Stimulated activated CD4-positive, alpha-beta T cell treated with anti-CD3 and anti-CD28 coated beads, Interleukin-4, amount 100 ng/mL, for 24 hours (primary cell): Measurements from ENCODE around the gene PRDM4.

Experiments
- DNase-seq: peaks from one replicate; pipeline ENCODE4 v3.0.0-alpha.2; 2020

The PRDM4 gene, protein sequence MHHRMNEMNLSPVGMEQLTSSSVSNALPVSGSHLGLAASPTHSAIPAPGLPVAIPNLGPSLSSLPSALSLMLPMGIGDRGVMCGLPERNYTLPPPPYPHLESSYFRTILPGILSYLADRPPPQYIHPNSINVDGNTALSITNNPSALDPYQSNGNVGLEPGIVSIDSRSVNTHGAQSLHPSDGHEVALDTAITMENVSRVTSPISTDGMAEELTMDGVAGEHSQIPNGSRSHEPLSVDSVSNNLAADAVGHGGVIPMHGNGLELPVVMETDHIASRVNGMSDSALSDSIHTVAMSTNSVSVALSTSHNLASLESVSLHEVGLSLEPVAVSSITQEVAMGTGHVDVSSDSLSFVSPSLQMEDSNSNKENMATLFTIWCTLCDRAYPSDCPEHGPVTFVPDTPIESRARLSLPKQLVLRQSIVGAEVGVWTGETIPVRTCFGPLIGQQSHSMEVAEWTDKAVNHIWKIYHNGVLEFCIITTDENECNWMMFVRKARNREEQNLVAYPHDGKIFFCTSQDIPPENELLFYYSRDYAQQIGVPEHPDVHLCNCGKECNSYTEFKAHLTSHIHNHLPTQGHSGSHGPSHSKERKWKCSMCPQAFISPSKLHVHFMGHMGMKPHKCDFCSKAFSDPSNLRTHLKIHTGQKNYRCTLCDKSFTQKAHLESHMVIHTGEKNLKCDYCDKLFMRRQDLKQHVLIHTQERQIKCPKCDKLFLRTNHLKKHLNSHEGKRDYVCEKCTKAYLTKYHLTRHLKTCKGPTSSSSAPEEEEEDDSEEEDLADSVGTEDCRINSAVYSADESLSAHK

DNA sequence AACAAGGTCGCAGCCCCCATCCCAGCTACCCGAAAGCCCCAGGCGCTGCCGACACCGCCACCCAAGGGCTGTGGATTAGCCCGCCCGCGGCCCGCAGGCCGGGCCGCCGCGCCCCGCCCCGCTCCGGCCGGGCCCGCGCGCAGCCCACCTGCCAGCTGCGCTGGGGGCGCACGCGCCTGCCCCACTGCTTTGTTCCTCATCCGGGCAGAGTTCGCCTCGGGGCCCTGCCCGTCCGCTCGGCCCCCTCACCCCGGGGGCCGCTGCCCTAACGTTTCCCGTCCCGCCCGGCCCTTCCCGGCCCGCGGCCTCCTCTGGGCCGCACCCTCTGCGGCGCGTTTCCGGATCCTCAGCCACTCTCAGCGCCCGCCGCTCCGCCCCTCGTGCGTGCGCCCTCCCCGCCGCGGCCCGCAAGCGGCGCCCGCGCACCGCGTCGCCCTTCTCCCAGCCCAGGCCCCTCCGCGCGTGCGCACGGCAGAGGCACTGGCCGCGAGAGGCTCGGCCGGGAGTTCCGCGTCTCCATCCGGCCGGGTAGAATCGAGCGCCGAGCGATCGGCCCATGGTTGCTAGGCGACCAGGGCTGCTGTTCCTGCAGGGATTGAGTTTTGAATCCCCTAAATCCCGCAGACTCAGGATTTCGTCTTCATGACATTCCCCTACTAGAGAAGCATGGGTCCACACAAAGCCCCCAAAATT, at the start of gene PRDM4:
Gene PRDM4 (minus strand): TSS at position 329 of the 693 bp plus-strand sequence. CDS start 622 bp downstream, outside the sequence.
- DNase-seq = peak; percentile 89

DNA sequence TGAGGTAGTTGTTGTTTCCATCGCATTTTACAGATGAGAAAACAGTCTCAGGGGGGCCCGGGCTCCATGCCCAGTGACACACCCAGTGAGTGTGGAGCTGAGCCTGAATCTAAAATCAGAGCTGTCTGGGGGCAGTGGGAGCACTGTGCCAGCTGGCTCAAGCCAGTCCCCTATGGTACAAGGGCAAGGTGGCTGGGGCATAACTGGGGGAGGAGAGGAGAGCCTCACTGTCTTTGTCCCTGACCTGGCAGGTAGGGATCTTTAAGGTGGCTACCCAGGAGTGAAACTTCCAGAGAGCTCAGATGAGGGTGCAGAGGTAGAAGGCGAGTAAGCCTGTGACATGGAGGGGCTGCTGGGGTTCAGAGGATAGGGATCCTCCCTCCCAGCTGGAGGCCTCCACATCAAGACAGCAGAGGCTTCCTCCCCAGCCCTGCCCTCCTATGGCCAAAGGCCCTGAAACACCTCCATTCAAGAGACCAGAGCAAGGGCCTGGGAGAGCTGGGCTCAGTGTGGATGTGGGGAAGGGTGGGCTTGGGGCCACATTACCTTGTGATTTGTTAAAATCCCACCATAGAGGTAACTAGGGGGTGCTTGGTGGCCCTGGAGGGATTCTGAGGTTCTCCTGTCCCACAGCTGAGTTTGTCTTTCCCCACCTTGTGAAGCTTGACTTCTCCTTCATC, 46.7 kb upstream of the PRDM4 start:
- DNase-seq = no peak

DNA sequence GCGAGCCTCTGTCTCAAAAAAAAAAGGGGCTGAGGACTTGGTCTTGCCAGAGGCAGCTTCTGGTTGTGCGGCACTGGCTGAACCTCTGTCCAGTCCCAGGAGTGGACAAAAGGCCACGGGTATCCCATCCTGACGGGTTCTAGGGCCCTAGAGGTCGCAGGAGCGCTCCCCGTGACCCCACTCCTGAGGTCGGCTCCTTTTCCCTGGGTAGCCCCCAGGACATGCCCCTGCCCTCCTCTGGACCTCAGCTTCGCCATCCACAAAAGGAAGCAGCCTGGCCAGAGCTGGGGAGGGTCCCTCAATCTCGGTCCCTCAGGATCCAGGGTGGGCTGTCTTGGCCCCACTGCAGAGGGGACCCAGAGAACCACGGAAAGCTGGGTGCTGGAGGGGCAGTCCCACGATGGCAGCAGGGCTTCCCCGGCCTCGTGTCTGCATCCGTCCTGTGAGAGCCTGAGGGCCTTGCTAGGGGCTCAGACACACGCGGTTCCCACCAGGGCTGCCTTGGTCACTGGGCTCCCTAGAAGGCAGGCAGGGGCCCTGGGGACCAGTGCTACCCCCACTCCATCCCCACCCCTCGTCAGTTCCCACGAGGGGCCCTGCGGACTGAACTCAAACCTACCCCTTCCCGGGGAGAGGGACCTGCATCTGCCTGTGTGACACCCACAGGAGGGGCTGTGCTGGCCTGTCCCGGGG, 44.7 kb upstream of the PRDM4 start:
- no peak for DNase-seq

DNA sequence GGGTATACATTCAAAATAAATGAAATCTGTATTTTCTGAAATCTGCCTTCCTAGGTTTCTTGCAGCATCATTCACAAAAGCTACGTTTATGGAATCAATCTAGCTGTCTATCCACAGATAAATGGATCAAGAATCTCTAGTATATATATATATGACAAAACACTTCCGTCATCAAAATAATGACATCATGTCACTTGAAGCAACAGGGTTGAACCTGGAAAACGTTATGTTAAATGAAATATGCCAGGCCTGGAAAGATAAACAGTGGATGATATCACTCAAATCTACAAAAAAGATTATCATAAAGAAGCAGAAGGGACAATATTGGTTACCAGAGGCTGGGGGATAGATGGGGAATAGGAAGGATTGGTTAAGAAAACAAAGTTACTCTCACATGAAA, 42.2 kb upstream of the PRDM4 start:
- DNase-seq = no peak

DNA sequence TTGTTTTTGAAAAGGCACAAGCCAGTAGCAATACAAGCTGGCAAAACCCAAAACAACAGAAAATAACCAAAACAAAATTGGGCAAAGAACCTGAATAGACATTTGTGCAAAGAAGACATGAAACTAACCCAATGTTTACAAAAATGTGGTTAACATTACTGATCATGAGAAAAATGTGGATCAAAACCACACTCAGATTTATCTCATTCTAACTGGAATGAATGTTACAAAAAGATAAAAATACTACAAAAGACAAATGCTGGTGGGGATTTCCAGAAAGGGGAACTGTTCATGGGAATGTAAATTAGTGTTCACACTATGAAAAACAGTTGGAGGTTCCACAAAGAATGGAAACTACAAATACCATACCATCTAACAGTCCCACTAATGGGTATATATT, 40.2 kb upstream of the PRDM4 start:
- no peak for DNase-seq

DNA sequence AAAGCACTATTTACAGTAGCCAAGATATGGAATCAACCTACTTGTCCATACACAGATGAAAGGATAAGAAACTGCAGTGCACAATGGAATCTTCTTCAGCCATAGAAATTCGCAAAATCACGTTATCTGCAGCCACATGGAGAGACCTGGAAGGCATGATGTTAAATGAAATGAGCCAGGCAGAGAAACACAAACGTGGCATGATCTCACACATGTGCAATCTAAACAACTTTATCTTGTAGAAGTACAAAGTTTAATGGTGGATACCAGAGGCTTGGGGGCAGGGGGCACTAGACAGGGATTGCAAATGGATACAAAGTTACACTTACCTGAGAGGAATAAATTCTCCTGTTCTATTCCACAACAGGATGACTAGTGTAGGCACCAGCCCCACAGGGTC, 37.6 kb upstream of the PRDM4 start:
- DNase-seq = no peak

DNA sequence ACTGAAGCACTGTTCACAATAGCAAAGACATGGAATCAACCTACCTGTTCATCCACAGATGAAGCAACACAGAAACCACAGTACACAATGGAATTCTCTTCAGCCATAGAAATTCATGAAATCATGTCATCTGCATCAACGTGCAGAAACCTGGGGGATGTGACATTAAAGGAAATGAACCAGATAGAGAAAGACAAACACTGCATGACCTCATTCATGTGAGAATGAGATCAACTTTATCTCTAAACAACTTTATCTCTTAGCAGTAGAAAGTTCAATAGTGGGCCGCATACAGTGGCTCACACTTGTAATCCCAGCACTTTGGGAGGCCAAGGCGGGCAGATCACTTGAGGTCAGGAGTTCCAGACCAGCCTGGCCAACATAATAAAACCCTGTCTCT, 33.5 kb upstream of the PRDM4 start:
- DNase-seq = no peak

DNA sequence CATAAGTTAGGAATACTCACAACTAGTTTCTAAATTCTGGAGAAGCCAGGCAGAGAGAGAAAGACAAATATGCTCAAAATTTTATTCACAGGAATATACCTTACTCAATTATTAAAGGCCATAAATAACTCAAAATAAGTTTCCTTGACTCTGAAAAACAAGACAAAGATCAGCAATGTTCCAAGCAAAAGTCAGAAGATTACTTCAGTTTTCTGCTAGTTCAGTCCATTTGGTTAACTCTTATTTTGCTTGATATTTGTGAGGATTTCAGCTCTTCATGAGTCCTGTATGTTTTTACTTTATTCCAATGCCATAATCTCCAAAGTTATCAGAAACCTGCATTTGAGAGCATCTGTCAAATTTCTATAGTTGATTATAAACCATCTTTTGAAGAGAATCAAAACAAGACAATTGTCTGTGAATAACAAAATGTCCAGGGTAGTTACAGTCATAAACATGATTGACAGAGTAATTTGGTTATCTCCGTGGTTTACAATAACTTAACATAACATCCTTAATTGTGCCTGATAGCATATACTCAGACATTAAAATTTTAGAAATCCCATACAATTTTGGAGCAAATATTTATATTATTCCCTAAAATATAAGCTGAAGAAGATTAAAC, 30.6 kb upstream of the PRDM4 start:
- DNase-seq = no peak

DNA sequence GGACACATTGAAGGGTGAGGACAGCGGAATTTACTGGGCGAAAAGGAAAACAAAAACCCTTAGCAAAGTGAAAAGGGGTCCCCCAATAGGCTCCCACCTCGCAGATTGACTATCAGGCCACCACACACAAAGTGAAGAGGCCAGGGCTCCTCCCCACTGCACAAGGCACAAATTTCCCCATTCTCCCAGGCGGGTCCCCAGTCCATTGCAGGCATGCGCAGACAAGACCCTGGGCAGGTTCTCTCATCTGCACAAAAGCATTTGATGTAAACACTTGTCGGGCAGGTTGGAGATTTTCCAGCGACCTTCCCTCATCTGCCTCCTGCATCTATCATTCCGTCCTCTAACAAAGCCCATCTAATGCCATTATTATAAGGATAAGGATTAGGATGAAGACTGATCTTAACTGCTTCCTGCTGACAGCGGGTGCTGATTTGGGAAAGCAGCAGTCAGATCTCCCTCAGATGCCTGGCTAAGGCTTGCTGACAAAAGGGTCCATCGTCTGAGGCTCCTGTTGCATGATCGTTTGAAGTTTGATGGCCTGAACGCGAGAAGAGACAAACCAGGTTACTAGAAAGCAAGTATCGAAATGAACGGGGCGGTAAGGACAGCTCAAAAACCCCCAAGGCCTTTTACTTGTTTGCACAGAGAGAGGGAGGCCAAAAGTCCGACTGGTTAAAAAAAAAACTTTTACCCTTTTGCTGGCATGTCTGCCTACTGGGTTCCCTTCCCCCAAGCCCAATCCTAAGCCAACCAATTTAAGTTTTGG, 27.9 kb upstream of the PRDM4 start:
- no peak for DNase-seq

DNA sequence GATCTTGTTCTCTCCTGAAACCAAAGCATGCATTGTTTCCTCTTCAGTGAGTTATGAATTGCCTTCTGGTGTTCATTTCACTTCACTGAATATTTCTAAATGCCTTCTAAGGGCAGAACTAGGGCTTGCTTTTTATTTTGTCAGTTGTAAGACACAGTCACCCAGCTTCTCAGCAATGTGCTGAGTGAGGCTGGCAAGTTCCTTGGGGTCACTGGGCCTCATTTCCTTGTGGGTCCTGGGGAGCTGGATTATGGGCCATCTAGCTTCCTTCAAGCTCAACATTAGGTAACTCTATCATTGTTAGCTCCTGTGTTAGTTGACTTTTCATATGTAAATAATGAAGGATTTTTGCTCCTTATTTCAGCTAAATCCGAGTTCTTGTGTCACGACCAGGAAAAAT, 27.3 kb upstream of the PRDM4 start:
- no peak for DNase-seq

DNA sequence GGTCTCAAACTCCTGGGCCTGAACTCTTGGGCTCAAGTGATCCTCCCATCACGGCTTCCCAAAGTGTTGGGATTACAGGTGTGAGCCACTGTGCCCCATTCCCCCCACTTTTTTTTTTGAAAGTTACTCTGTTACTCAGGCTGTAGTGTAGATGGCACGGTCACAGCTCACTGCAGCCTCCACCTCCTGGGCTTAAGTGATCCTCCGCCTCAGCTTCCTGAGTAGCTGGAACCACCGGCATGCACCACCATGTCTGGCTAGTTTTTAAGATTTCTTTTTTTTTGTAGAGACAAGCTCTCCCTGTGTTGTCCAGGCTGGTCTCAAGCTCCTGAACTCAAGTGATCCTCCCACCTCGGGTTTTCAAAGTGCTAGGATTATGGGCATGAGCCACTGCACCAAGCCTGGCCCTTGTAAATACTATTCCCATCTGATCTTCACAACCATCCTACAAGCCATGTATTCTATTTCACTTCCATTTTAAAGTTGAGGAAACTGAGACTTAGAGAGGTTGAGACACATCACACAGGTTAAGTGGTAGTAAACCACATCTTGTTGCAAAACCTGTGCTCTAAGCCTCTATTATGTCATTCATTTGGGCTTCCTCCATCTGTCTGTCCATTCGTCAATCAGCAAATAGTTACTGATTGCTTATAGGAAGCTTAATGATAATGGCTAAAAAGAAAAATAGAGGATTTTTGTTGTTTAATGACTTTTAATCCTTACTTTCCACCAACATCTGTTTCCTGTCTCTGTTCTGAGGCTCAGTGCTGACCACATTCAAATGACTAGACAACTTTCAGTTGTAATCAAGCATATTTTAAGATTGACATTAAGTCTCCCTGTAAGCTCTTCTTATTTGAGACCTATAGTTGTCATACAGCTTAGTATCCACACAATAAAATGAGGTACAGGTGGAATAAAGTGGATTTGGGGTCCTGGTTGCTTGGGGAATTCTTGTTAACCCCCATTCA, 22.8 kb upstream of the PRDM4 start:
- no peak for DNase-seq

DNA sequence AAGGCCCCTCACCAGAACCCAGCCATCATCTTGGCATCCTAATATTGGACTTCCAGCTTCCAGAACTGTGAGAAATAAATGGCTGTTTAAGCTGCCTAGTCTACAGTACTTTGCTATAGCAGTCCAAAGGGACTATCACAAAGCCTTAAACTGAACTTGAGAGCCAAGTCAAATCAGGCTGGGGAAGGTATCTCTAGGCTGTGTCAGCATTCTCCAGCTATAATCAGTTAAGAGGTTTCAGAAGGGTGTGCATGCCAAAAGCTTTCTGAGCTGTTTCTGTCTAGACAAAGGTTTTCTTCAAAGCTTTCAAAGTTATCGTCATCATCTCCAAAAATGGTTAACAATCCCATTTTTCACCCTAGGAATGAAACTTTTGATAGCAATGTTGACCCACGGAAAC, 21.1 kb upstream of the PRDM4 start:
- DNase-seq = no peak

DNA sequence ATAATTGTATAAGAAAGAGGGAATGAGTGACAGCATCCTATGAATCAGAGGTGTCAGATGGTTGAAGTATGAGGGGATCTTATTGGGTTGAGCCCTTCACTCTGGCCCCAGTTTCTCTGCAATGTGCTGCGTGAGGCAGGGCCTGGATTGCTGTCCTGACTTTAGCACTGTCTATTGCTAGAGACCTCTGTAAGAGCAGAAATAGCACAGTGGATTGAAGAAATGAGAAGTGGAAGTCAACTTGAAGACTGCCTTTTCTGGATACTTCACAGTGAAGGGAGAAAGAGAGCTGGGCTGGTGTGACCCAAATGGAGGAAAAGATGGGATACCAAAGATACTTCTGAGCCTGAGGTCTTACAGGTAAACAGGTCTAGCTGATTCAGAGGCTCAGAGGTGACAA, 19.4 kb upstream of the PRDM4 start:
- no peak for DNase-seq

DNA sequence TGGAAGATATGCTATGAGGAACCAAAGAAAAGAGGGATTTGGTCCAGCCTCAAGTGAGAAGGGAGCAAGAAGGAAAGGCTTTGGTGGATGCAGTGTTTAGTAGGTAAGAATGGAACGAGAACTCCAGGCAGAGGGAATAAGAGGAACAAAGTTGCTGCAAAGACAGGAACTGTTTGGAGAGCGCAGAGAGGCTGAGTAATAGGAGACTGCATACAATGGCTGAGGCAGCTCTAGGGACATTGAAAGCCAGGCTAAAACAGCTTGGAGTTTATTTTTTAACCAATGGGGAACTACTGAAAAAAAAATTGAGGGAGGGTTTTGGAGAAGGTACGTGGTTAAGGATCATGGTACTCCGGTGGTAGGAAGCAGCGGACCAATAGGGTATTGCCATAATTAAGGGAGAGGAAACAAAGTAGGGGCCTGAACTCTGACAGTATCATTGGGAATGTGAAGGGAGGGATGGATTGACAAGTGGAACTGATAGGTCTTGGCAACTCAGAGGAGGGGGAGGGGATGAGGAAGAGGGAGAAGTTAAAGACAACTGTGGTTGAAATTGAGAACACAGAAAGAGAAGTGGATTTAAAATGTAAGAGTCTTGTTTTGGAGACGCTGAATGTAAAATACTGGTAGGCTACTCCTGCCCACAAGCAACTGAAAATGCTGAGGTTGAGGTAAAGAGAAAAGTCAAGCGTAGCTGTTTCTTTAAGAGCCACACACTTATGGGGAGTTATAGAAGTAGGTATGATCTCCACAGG, 18.3 kb upstream of the PRDM4 start:
- no peak for DNase-seq

DNA sequence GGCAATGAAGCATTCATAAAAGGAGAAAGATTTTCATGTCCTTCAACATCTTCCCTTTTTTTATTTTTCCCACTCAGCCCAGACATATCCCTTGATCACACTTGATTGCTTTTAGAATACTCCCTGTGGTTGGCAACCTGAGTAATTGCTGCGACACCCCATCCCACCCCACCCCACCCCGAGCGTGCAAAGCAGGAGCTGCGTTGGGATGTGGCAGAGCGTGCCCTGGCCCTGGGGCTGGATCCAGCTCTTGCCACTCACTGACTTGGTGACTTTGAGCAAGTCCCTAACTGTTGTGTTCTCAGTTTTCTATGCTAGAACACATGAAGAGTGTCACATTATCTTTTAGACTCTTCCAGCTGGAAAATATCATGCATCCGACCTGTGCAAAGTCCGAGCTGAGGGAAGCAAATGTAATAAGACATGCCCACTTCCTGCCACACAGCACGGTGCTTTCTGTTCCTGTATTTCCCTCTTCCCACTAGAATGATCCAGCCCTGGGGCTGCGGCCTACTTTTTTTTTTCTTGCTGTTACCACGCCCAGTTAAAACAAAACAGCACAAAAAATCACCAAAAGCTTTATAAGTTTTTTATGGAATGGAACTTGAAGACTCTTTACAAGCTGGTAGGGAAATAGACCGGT, 17.6 kb upstream of the PRDM4 start:
- no peak for DNase-seq

DNA sequence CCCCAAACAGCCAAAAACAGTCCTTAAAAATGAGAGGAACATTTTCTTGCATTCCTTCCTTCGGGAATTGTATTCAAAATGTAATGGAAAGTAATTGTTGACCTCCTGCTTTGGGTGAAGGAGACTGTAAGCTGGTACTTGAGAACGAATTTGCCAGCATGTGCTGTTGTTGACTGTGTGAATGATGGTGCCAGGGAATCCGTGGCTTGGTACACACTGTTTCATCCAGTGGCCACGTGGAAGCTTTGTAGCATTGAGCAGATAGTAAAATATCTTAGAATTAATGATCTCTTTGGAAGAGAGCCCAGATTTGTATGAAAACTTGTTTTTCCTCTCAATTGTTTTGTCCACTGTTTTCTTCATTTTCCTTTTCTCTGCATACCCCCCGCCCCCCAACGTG, 15.2 kb upstream of the PRDM4 start:
- DNase-seq = no peak

DNA sequence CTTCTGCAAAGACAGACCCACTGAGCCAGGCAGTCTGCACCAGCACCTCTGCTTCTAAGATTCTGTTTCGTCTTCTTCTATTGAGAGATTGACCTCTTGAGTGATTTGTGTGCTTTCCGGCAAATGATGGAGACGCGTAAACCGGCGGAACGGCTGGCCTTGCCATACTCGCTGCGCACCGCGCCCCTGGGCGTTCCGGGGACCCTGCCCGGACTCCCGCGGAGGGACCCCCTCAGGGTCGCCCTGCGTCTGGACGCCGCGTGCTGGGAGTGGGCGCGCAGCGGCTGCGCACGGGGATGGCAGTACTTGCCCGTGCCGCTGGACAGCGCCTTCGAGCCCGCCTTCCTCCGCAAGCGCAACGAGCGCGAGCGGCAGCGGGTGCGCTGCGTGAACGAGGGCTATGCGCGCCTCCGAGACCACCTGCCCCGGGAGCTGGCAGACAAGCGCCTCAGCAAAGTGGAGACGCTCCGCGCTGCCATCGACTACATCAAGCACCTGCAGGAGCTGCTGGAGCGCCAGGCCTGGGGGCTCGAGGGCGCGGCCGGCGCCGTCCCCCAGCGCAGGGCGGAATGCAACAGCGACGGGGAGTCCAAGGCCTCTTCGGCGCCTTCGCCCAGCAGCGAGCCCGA, 14.3 kb upstream of the PRDM4 start:
- DNase-seq = no peak
